Activated CD4-positive, alpha-beta T cell treated with anti-CD3 and anti-CD28 coated beads for 24 hours (primary cell): Measurements from ENCODE around the gene TLX3.
"Not testable (repeated sequence)": the region's sequence is repeated elsewhere in the genome, so short reads cannot be mapped to it uniquely, and the experiment has no call there.

Experiments
- DNase-seq, 2 donors: peaks; one replicate each; pipeline ENCODE4 v3.0.0-alpha.2; 2020; ENCODE audit warnings: low read depth in 2 of 2

TLX3 gene

GRCh38 chr5:171323806-171324632 lies 15.0 kb downstream of the TLX3 start:
- DNase-seq: no peak

GRCh38 chr5:171330021-171330420 lies 21.0 kb downstream of the TLX3 start:
- no peak for DNase-seq

- DNase-seq: no peak
Observed at GRCh38 chr5:171335616-171336015, 26.6 kb downstream of the TLX3 start.

GRCh38 chr5:171336521-171337209 lies 27.6 kb downstream of the TLX3 start:
- no peak for DNase-seq

GRCh38 chr5:171337210-171337569 lies 28.1 kb downstream of the TLX3 start:
- DNase-seq: no peak

GRCh38 chr5:171340042-171340441 lies 31.0 kb downstream of the TLX3 start:
- DNase-seq: no peak

- DNase-seq: no peak
Observed at GRCh38 chr5:171340491-171340890, 31.4 kb downstream of the TLX3 start.

GRCh38 chr5:171342362-171343111 lies 33.5 kb downstream of the TLX3 start:
- no peak for DNase-seq

GRCh38 chr5:171344936-171345608 lies 36.0 kb downstream of the TLX3 start:
- no peak for DNase-seq

- no peak for DNase-seq
Observed at GRCh38 chr5:171351536-171352073, 42.6 kb downstream of the TLX3 start.

GRCh38 chr5:171355302-171355724 lies 46.3 kb downstream of the TLX3 start:
- no peak for DNase-seq

GRCh38 chr5:171357843-171358242 lies 48.8 kb downstream of the TLX3 start:
- no peak for DNase-seq

GRCh38 chr5:171361151-171361550 lies 52.1 kb downstream of the TLX3 start:
- DNase-seq: not testable (repeated sequence)
